ENCODE data around the gene SPNS2.

The SPNS2 gene

GRCh38 chr17:4544135-4544950 is 45.7 kb downstream of the SPNS2 start:
- in situ Hi-C loops (cut with MboI; ENCODE audit: low pct_unique_long_range_greater_than_20kb, low sequenced_read_pairs), result no loop called here
- no peak for DNase-seq

DNA sequence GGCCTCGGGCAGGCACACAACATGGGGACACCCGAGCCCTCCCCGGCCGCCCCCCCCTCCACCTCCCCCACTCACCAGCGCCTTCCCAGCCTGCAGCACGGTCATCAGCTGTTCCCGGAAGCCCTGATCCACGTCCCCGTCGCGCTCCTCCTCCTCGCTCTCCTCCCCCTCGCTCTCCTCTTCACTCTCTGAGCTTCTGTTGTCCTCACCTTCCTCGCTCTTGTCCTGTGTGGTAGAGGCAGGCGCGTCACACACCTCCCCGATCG is 46.2 kb downstream of the SPNS2 start:
- no peak for DNase-seq
- in situ Hi-C loops (cut with MboI; ENCODE audit: low pct_unique_long_range_greater_than_20kb, low sequenced_read_pairs), result no loop called here

GRCh38 chr17:4545217-4545951 is 46.7 kb downstream of the SPNS2 start:
- in situ Hi-C loops (cut with MboI; ENCODE audit: low pct_unique_long_range_greater_than_20kb, low sequenced_read_pairs), result no loop called here
- no peak for DNase-seq

DNA sequence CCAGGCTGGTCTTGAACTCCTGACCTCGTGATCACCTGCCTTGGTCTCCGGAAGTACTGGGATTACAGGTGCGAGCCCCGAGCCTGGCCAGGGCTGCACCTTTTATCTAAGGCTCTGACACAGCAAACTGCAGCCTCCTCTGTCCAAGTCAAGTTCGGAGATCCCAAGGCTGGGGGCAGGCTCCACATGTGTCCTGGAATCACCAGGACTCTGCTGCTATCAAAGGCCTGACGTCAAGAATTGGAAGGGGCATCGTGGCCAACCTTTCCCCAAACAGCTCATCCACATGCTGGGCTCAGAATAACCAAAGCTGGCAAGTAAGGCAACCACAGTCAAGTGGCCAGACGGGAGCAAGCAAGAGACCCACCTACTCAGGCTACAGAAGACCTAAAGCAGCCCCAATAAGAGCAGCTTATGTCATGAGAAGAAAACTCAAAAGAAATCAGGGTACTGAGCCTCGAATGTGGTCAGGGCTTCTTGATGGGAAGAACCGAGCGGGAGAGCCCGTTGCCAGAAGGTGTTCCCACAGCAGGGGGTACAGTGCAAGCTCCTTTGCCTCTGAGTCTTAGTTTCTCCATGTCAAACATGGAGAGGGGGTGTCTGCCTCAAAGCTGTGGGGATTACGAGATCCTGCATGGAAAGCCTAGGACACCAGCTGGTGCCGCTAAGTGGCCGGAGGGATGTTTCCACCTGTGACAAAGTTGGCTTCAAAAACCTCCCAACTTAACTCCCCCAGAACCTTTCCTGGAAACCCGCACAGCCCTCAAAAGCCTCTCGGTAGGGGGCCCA is 48.6 kb downstream of the SPNS2 start:
- no peak for DNase-seq
- in situ Hi-C loops (cut with MboI; ENCODE audit: low pct_unique_long_range_greater_than_20kb, low sequenced_read_pairs), result no loop called here

- DNase-seq, result no peak
- in situ Hi-C loops (cut with MboI; ENCODE audit: low pct_unique_long_range_greater_than_20kb, low sequenced_read_pairs), result no loop called here
These were observed 49.4 kb downstream of the SPNS2 start for GRCh38 chr17:4548061-4548461.

GRCh38 chr17:4548721-4549531 is 50.2 kb downstream of the SPNS2 start:
- in situ Hi-C loops (cut with MboI; ENCODE audit: low pct_unique_long_range_greater_than_20kb, low sequenced_read_pairs), result no loop called here

DNA sequence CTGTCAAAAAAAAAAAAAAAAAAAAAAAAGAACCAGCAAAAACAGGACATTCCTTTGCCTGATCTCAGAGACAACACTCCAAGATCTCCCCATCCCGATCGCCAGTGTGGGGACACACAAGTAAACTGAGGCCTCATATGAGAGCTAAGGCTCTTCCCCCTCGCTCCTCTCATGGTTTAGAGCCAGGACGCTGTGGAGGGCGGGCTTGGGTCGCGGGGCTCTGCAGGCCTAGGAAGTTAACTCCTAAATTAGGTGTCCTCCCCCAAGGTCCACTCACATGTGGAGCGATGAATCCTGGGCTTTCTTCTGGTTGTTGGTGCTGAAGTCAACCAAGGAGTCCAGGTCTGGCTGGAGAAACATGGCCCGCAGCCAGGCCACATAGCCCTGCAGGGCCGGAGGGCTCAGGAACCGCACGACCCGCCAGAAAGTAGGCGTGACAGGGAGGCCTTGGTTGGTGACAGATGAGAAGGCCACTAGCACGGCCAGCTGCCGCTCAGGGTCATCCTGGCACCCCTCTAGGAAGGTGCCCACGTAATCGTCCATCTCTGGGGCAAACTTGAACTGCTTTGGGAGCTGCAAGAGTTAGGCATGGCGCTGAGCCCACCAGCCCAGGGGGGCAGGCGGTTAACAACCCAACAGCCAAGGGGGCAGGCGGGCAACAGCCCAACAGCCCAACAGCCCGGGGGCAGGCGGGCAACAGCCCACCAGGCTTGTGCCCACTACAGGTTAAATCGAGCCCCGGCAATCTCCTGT is 51.3 kb downstream of the SPNS2 start:
- DNase-seq, result no peak
- in situ Hi-C loops (cut with MboI; ENCODE audit: low pct_unique_long_range_greater_than_20kb, low sequenced_read_pairs), result no loop called here

More at GRCh38 chr17:4548721-4549531, 50.2 kb downstream of the SPNS2 start:
- DNase-seq, result no peak

- DNase-seq, result no peak
- in situ Hi-C loops (cut with MboI; ENCODE audit: low pct_unique_long_range_greater_than_20kb, low sequenced_read_pairs), result no loop called here
These were observed 51.9 kb downstream of the SPNS2 start for GRCh38 chr17:4550534-4551039.

DNA sequence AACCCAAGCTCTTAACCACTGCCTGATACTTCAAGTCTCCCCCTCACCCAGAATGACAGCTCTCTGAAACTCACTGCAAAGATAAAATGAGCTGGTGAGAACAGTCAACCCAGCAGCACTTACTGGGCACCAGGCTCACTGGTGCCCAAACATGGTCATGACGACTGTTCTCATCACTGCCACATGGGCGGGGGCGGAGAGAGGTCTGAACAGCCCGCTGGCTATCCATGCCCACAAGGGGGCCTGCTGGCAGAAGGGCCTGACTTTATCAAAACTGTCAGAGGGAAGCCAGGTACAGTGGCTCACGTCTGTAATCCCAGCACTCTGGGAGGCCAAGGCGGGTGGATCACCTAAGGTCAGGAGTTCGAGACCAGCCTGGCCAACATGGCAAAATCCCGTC is 52.5 kb downstream of the SPNS2 start:
- in situ Hi-C loops (cut with MboI; ENCODE audit: low pct_unique_long_range_greater_than_20kb, low sequenced_read_pairs), result no loop called here
- DNase-seq, result no peak

DNA sequence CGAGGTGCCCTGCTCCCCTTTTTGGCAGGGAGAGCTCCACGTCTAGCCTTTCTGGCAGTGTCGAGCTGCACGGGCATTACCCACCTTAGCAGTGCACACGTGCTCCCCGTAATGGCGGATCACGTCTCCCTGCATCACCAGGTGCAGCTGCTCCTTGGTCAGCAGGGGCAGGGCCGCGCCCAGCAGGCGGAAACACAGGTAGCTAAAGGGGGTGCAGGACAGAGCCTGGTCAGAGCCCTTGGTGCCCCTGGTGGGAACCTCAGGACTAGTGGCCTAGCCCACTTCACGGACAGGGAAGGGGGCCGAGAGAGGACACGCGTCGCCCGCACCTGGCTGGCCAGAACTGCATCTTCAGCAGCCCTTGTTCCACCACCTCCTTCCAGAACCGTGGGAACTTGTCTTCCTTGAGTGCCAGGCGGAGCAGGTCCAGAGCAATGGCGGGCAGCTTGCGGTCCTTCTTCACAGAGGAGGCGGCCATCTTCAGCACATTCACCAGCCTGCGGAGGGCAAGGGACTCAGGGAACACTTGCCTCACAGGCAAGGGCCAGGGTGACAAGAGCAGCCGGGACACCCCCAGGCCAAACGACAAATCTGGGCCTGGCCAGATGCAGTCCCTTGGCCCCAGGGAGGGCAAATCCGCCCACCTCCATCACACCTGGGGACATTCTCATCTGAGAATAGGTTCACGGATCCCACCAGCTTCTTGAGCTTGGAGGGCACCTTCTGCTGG is 53.3 kb downstream of the SPNS2 start:
- no peak for DNase-seq
- in situ Hi-C loops (cut with MboI; ENCODE audit: low pct_unique_long_range_greater_than_20kb, low sequenced_read_pairs), result no loop called here

- in situ Hi-C loops (cut with MboI; ENCODE audit: low pct_unique_long_range_greater_than_20kb, low sequenced_read_pairs), result no loop called here
- DNase-seq, result no peak
These were observed 55.0 kb downstream of the SPNS2 start for GRCh38 chr17:4553669-4554068.

DNA sequence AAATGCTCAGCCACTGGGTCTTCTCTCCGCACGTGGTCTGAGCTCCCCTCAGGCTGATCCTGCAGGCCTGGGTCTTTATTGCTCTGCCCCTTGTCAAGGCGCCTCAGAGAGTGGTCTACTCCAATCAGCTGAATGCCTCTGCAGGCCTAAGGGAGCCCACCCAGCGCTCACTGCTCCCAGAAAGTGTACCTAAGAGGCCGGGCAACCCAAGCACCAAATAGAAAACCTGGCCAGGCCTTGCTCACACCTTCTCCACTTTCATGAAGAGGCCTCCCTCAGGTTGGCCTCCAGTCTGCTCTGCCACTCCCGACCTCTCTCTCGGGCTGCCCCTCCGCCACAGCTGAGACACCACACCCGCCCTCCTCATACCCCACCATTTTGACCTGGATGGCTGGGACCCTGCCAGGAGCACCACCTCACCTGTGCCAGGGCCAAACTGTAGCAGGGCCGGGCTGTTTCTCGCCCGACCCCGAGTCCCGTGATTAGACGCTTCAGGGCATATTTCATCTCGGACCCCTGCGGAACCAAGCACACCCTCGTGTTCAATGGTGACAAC is 55.8 kb downstream of the SPNS2 start:
- in situ Hi-C loops (cut with MboI; ENCODE audit: low pct_unique_long_range_greater_than_20kb, low sequenced_read_pairs), result no loop called here
- DNase-seq, result no peak

GRCh38 chr17:4554997-4555799 is 56.5 kb downstream of the SPNS2 start, which contains the start of gene MYBBP1A:
TSS of gene MYBBP1A (minus strand) at chr17:4555384. CDS start at chr17:4555324, 60 bp downstream.
- DNase-seq, result peak; percentile 96

DNA sequence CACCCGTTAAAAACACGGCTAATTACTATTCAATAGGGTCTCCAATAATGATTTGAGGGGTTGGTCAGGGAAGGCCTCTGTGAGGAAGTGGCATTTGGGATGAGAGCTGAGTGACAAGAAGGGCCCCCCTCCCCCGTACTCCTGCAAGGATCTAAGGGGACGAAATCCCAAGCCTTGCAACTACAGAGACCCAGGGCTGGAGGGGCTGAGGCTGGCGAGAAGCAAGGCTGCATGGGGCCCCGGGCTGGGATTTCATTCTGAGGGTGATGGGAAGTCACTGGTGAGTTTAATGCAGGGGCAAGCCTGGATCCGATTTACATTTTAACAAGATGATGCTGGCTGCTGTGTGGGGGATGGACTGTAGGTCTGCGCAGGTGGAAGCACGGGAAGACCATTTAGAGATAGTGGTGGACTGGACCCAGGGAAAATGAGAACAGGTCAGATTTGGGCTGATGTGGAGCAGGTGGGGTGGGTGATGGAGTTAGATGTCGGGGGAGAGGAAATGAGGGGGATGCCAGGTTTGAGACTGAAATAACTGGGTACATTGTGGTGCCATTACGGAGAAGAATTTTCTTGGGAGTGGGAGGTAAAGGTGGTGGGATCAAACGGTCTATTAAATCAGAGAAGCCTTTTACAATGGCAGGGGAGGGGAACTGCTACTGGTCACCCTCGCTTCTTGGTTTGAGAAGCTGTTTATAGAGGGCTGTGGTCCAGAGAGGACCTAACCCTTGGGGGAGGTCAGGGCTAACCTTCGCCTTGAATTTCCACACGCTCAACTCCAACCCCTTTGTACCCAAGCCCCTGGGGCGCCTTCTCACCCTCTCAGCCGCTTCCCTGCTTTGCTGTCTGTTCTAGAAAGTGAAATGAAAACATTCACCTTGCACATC is 57.4 kb downstream of the SPNS2 start:
- in situ Hi-C loops (cut with MboI; ENCODE audit: low pct_unique_long_range_greater_than_20kb, low sequenced_read_pairs), result no loop called here
- DNase-seq, result no peak

More at GRCh38 chr17:4554997-4555799, 56.5 kb downstream of the SPNS2 start, which contains the start of gene MYBBP1A:
- in situ Hi-C loops (cut with MboI; ENCODE audit: low pct_unique_long_range_greater_than_20kb, low sequenced_read_pairs), result no loop called here

DNA sequence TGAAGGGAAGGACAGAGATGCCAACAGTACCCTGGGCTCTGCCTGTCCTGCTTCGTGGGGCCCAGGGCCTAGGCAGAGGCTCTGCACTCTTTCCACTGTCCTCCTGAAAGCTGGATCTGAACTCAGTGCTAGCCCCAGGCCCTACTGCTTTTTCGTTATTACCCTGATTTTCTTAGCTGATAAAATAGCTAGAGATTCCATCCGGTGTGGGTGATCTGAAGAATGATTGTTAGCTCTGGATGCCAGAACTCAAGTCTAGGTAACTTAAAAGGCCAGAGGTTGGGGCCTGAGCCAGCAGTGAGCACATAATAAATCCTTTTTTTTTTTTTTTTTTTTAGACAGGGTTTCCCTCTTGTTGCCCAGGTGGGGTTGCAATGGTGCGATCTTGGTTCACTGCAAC is 58.3 kb downstream of the SPNS2 start:
- in situ Hi-C loops (cut with MboI; ENCODE audit: low pct_unique_long_range_greater_than_20kb, low sequenced_read_pairs), result no loop called here
- no peak for DNase-seq

All from KBM-7 (cell line).